ENCODE results near the gene TNFRSF1A.

The TNFRSF1A gene

GRCh38 chr12:6374028-6374785 lies 32.3 kb upstream of the TNFRSF1A start:
- DNase-seq (ENCODE audit: low read depth): no peak

GRCh38 chr12:6373022-6373787 lies 31.3 kb upstream of the TNFRSF1A start:
- no peak for DNase-seq (ENCODE audit: low read depth)

GRCh38 chr12:6372403-6373003 lies 30.6 kb upstream of the TNFRSF1A start:
- no peak for DNase-seq (ENCODE audit: low read depth)

- no peak for DNase-seq (ENCODE audit: low read depth)
Measured at GRCh38 chr12:6370994-6371754, 29.3 kb upstream of the TNFRSF1A start.

GRCh38 chr12:6370576-6370935 lies 28.7 kb upstream of the TNFRSF1A start:
- no peak for DNase-seq (ENCODE audit: low read depth)

GRCh38 chr12:6369916-6370575 lies 28.2 kb upstream of the TNFRSF1A start:
- DNase-seq (ENCODE audit: low read depth): no peak

- no peak for DNase-seq (ENCODE audit: low read depth)
Measured at GRCh38 chr12:6368906-6369525, 27.1 kb upstream of the TNFRSF1A start.

GRCh38 chr12:6367969-6368892 lies 26.4 kb upstream of the TNFRSF1A start:
- no peak for DNase-seq (ENCODE audit: low read depth)

GRCh38 chr12:6367065-6367968 lies 25.4 kb upstream of the TNFRSF1A start:
- DNase-seq (ENCODE audit: low read depth): peak; percentile 27

GRCh38 chr12:6364044-6364374 lies 22.1 kb upstream of the TNFRSF1A start:
- DNase-seq (ENCODE audit: low read depth): peak; percentile 28

- DNase-seq (ENCODE audit: low read depth): peak; percentile 58
Measured at GRCh38 chr12:6363330-6364043, 21.6 kb upstream of the TNFRSF1A start.

GRCh38 chr12:6363010-6363329 lies 21.1 kb upstream of the TNFRSF1A start:
- DNase-seq (ENCODE audit: low read depth): no peak

GRCh38 chr12:6362403-6362802 lies 20.5 kb upstream of the TNFRSF1A start:
- DNase-seq (ENCODE audit: low read depth): no peak

GRCh38 chr12:6361834-6362233 lies 20.0 kb upstream of the TNFRSF1A start:
- no peak for DNase-seq (ENCODE audit: low read depth)

GRCh38 chr12:6360578-6361490 lies 19.0 kb upstream of the TNFRSF1A start:
- DNase-seq (ENCODE audit: low read depth): no peak

GRCh38 chr12:6360080-6360571 lies 18.2 kb upstream of the TNFRSF1A start:
- DNase-seq (ENCODE audit: low read depth): no peak

GRCh38 chr12:6358881-6359280 lies 17.0 kb upstream of the TNFRSF1A start:
- no peak for DNase-seq (ENCODE audit: low read depth)
